IPS-18a (cell line): Measurements from ENCODE around the gene GRIN1.
A peak's percentile ranks its signal among the peaks of the same experiment; 100 is the strongest.

Experiments used
- H3K27ac ChIP-seq: one replicate; pipeline ENCODE4 v1.5.1; 2013; ENCODE audit warnings: low read length
- H3K27me3 ChIP-seq: one replicate; pipeline ENCODE4 v1.6.1; 2013; ENCODE audit warnings: mild to moderate bottlenecking, low read length; ENCODE audit not compliant: control insufficient read depth, insufficient read depth
- H3K36me3 ChIP-seq: one replicate; pipeline ENCODE4 v1.6.1; 2013; ENCODE audit warnings: low read depth, low read length; ENCODE audit not compliant: control insufficient read depth
- H3K4me1 ChIP-seq: one replicate; pipeline ENCODE4 v1.6.1; 2013; ENCODE audit warnings: low read depth, low read length; ENCODE audit not compliant: control insufficient read depth
- H3K4me3 ChIP-seq: one replicate; pipeline ENCODE4 v1.5.1; 2013; ENCODE audit warnings: low read length
- H3K9ac ChIP-seq: one replicate; pipeline ENCODE4 v1.6.1; 2013; ENCODE audit warnings: mild to moderate bottlenecking, low read length, moderate library complexity
- H3K9me3 ChIP-seq: one replicate; pipeline ENCODE4 v1.6.1; 2013; ENCODE audit warnings: low read depth, low read length; ENCODE audit not compliant: control insufficient read depth

The GRIN1 gene

GRCh38 chr9:137165250-137165836 is 26.4 kb downstream of the GRIN1 start:
- Histone ChIP-seq H3K4me1 (no peaks in the 10 kb centered on the region), H3K9ac (no peak overlapping the region)

GRCh38 chr9:137166380-137167229 is 27.7 kb downstream of the GRIN1 start:
- no peak overlapping the region for H3K27ac ChIP-seq
- H3K9me3 ChIP-seq = no peaks in the 10 kb centered on the region
- H3K27me3 ChIP-seq = peaks cover 100% of the 10 kb centered on the region
- no peaks in the 10 kb centered on the region for H3K36me3 ChIP-seq
- H3K4me1 ChIP-seq = no peaks in the 10 kb centered on the region
- H3K4me3 ChIP-seq = no peak overlapping the region
- no peak overlapping the region for H3K9ac ChIP-seq

More at GRCh38 chr9:137165250-137165836, 26.4 kb downstream of the GRIN1 start:
- Histone ChIP-seq H3K9me3 (no peaks in the 10 kb centered on the region), H3K36me3 (no peaks in the 10 kb centered on the region), H3K27ac (no peak overlapping the region), H3K4me3 (no peak overlapping the region), H3K27me3 (peaks cover 99% of the 10 kb centered on the region)

DNA sequence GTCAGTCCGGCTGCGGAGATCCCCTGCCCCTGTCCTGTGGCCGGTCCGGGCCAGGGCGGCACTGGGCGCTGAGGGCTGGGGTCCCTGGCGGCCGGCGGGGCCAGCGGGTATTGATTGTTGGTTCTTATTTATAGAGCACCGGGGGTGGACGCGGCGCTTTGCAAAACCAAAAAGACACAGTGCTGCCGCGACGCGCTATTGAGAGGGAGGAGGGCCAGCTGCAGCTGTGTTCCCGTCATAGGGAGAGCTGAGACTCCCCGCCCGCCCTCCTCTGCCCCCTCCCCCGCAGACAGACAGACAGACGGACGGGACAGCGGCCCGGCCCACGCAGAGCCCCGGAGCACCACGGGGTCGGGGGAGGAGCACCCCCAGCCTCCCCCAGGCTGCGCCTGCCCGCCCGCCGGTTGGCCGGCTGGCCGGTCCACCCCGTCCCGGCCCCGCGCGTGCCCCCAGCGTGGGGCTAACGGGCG is 28.4 kb downstream of the GRIN1 start:
- no peaks in the 10 kb centered on the region for H3K9me3 ChIP-seq
- no peak overlapping the region for H3K9ac ChIP-seq
- H3K27me3 ChIP-seq = peaks cover 100% of the 10 kb centered on the region
- H3K36me3 ChIP-seq = no peaks in the 10 kb centered on the region
- no peak overlapping the region for H3K27ac ChIP-seq
- H3K4me1 ChIP-seq = no peaks in the 10 kb centered on the region
- H3K4me3 ChIP-seq = no peak overlapping the region

DNA sequence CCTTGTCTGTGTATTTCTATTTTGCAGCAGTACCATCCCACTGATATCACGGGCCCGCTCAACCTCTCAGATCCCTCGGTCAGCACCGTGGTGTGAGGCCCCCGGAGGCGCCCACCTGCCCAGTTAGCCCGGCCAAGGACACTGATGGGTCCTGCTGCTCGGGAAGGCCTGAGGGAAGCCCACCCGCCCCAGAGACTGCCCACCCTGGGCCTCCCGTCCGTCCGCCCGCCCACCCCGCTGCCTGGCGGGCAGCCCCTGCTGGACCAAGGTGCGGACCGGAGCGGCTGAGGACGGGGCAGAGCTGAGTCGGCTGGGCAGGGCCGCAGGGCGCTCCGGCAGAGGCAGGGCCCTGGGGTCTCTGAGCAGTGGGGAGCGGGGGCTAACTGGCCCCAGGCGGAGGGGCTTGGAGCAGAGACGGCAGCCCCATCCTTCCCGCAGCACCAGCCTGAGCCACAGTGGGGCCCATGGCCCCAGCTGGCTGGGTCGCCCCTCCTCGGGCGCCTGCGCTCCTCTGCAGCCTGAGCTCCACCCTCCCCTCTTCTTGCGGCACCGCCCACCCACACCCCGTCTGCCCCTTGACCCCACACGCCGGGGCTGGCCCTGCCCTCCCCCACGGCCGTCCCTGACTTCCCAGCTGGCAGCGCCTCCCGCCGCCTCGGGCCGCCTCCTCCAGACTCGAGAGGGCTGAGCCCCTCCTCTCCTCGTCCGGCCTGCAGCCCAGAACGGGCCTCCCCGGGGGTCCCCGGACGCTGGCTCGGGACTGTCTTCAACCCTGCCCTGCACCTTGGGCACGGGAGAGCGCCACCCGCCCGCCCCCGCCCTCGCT is 29.0 kb downstream of the GRIN1 start:
- H3K9ac ChIP-seq = no peak overlapping the region
- H3K36me3 ChIP-seq = no peaks in the 10 kb centered on the region
- H3K27ac ChIP-seq = no peak overlapping the region
- H3K4me1 ChIP-seq = no peaks in the 10 kb centered on the region
- no peaks in the 10 kb centered on the region for H3K9me3 ChIP-seq
- peaks cover 99% of the 10 kb centered on the region for H3K27me3 ChIP-seq
- H3K4me3 ChIP-seq = no peak overlapping the region

DNA sequence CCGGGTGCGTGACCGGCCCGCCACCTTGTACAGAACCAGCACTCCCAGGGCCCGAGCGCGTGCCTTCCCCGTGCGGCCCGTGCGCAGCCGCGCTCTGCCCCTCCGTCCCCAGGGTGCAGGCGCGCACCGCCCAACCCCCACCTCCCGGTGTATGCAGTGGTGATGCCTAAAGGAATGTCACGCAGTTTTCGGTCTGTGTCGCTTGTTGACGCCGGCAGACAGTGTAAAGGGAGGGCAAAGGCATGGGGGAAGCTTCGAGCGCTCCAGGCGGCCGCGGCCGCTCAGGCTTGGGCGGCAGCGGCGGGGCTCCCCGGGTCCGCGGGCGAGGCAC is 29.6 kb downstream of the GRIN1 start:
- Histone ChIP-seq H3K9me3 (no peaks in the 10 kb centered on the region), H3K27me3 (peaks cover 99% of the 10 kb centered on the region), H3K9ac (no peak overlapping the region), H3K27ac (no peak overlapping the region), H3K36me3 (no peaks in the 10 kb centered on the region), H3K4me3 (peak overlapping the region; percentile 47), H3K4me1 (no peaks in the 10 kb centered on the region)

- H3K27ac ChIP-seq = no peak overlapping the region
These were observed 30.2 kb downstream of the GRIN1 start for GRCh38 chr9:137168904-137169856.

DNA sequence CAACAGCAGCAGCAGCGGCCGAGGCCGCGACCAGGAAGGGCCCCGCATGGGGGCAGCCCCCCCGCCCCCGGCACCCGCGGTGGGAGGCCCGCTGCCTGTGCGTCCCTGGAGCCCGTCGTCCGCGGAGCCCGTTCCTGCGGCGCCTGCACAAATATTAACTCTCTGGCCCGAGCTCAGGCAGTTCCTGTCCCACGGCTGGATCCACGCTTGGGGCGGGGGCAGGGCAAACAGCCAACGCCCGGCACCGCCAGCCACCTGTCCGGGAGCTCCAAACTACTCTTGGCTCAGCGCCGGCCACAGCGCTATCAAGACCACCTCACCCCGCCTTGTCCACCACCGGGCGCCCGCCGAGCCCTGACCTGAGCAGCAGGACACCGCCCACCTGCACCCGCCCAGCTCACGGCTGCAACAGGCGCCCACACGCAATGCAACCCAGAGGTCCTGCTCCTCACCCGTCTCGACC is 31.0 kb downstream of the GRIN1 start, which contains the start of gene LRRC26:
LRRC26 (minus strand) TSS at position 156 of the 463 bp plus-strand sequence; CDS start at position 48, 108 bp downstream.
- peaks cover 96% of the 10 kb centered on the region for H3K27me3 ChIP-seq
- no peaks in the 10 kb centered on the region for H3K36me3 ChIP-seq
- no peaks in the 10 kb centered on the region for H3K4me1 ChIP-seq
- no peak within 1 kb of the TSS for H3K27ac ChIP-seq
- H3K9me3 ChIP-seq = no peaks in the 10 kb centered on the region
- peak within 1 kb of the TSS; percentile 47 for H3K4me3 ChIP-seq
- H3K9ac ChIP-seq = no peak within 1 kb of the TSS

More at GRCh38 chr9:137168904-137169856, 30.2 kb downstream of the GRIN1 start:
- no peaks in the 10 kb centered on the region for H3K4me1 ChIP-seq
- peak overlapping the region; percentile 47 for H3K4me3 ChIP-seq
- no peak overlapping the region for H3K9ac ChIP-seq
- H3K9me3 ChIP-seq = no peaks in the 10 kb centered on the region
- H3K27me3 ChIP-seq = peaks cover 99% of the 10 kb centered on the region
- no peaks in the 10 kb centered on the region for H3K36me3 ChIP-seq

DNA sequence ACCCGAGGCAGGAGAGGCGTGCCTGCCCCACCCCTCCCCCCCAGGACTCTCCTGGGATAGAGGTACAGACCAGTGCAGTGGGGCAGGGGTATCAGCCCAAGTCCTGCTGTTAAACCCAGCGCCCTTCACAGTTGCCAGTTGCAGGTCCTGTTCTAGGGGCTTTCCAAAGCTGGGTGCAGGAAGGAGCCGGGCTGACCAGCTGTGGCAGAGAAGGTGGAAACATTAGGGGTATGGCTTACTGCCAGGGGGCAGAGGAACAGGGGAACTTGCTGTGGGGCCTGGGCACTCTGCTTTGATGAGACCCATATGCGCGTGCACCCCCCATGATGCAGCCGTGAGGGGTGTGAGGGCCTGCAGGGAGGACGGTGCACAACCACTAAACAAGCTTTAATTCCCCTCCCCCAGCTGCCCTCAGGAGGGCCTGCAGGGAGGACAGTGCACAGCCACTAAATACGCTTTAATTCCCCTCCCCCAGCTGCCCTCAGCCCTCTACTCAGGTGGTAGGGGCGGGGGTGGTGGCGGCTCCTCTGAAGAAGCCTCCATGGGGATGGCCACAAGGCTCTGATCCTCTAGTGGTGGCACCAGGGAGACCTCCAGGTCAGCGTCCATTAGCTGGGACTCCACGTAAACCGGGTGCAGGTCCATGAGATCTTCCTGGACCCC is 31.7 kb downstream of the GRIN1 start:
- Histone ChIP-seq H3K36me3 (no peaks in the 10 kb centered on the region), H3K4me3 (no peak overlapping the region), H3K9ac (no peak overlapping the region), H3K4me1 (no peaks in the 10 kb centered on the region), H3K27me3 (peaks cover 96% of the 10 kb centered on the region), H3K27ac (no peak overlapping the region), H3K9me3 (no peaks in the 10 kb centered on the region)

GRCh38 chr9:137171149-137171900 is 32.4 kb downstream of the GRIN1 start:
- Histone ChIP-seq H3K27me3 (peaks cover 96% of the 10 kb centered on the region), H3K4me3 (no peak overlapping the region), H3K9ac (no peak overlapping the region), H3K36me3 (no peaks in the 10 kb centered on the region), H3K9me3 (no peaks in the 10 kb centered on the region), H3K4me1 (no peaks in the 10 kb centered on the region), H3K27ac (no peak overlapping the region)
